SK-N-MC (cell line): ENCODE data around the gene OAS1.

Experiments used
- EZH2 ChIP-seq: fragments of 200-600 bp; sonication (generic); IDR thresholded peaks from one replicate; pipeline ENCODE4 v1.6.1; 2017; ENCODE audit warnings: antibody characterized with exemption
- POLR2AphosphoS5 ChIP-seq: IDR thresholded peaks from 2 replicates; pipeline ENCODE4 v1.6.1; 2012; ENCODE audit warnings: mild to moderate bottlenecking, low read depth, low read length, borderline replicate concordance

GRCh38 chr12:112927475-112927874 lies 20.7 kb downstream of the OAS1 start:
- TF ChIP-seq EZH2 (no peak), POLR2AphosphoS5 (no peak)
